GM23248 (cell line): ENCODE data around the gene LTN1. TPM values are rescaled to one million over a fixed set of nuclear protein-coding genes. Genes with fewer than 3 reads are reported as not detected.

ENCODE experiments used
- DNase-seq: peaks from one replicate; pipeline ENCODE4 v3.0.0-alpha.2; 2015
- H2AFZ ChIP-seq: fragments of 200-600 bp; sonication (generic); 2 replicates; pipeline ENCODE4 v1.6.1; 2016; ENCODE audit warnings: antibody characterized with exemption
- H3F3A ChIP-seq: fragments of 200-600 bp; sonication (generic); 2 replicates; pipeline ENCODE4 v1.6.1; 2016; ENCODE audit warnings: mild to moderate bottlenecking, antibody characterized with exemption, mixed run types; ENCODE audit not compliant: insufficient read depth
- H3K27ac ChIP-seq: fragments of 200-600 bp; sonication (generic); 2 replicates; pipeline ENCODE4 v1.5.1; 2016; ENCODE audit warnings: mild to moderate bottlenecking
- H3K27me3 ChIP-seq: fragments of 200-600 bp; sonication (generic); replicated peaks from 2 replicates; pipeline ENCODE4 v1.6.1; 2016; ENCODE audit warnings: mild to moderate bottlenecking; ENCODE audit not compliant: insufficient read depth
- H3K36me3 ChIP-seq: fragments of 200-600 bp; sonication (generic); 2 replicates; pipeline ENCODE4 v1.6.1; 2016; ENCODE audit warnings: low read depth, mild to moderate bottlenecking
- H3K4me1 ChIP-seq: fragments of 200-600 bp; sonication (generic); 2 replicates; pipeline ENCODE4 v1.6.1; 2016; ENCODE audit warnings: mild to moderate bottlenecking; ENCODE audit not compliant: insufficient read depth
- H3K4me2 ChIP-seq: fragments of 200-600 bp; sonication (generic); one replicate; pipeline ENCODE4 v1.6.1; 2016; ENCODE audit warnings: mild to moderate bottlenecking; ENCODE audit not compliant: unreplicated experiment
- H3K4me3 ChIP-seq: fragments of 200-600 bp; sonication (generic); 2 replicates; pipeline ENCODE4 v1.5.1; 2016; ENCODE audit warnings: mild to moderate bottlenecking
- H3K79me2 ChIP-seq: fragments of 200-600 bp; sonication (generic); 2 replicates; pipeline ENCODE4 v1.6.1; 2016; ENCODE audit warnings: mild to moderate bottlenecking; ENCODE audit not compliant: insufficient read depth
- H3K9ac ChIP-seq: fragments of 200-600 bp; sonication (generic); 2 replicates; pipeline ENCODE4 v1.6.1; 2016; ENCODE audit warnings: mild to moderate bottlenecking
- H3K9me2 ChIP-seq: fragments of 200-600 bp; sonication (generic); 2 replicates; pipeline ENCODE4 v1.6.1; 2016; ENCODE audit warnings: mixed run types, mild to moderate bottlenecking, moderate library complexity; ENCODE audit not compliant: insufficient read depth
- H3K9me3 ChIP-seq: fragments of 200-600 bp; sonication (generic); one replicate; pipeline ENCODE4 v1.6.1; 2017; ENCODE audit warnings: low read depth
- H4K20me1 ChIP-seq: fragments of 200-600 bp; sonication (generic); 2 replicates; pipeline ENCODE4 v1.6.0; 2016; ENCODE audit not compliant: insufficient read depth
- EZH2 ChIP-seq: fragments of 200-600 bp; sonication (generic); IDR thresholded peaks from 2 replicates; pipeline ENCODE4 v1.6.1; 2018; ENCODE audit warnings: antibody characterized with exemption, mild to moderate bottlenecking; ENCODE audit not compliant: insufficient read depth, poor library complexity, severe bottlenecking
- EZH2phosphoT487 ChIP-seq: fragments of 200-600 bp; sonication (generic); IDR thresholded peaks from 2 replicates; pipeline ENCODE4 v1.6.1; 2018; ENCODE audit warnings: antibody characterized with exemption, moderate library complexity, mild to moderate bottlenecking, low read depth; ENCODE audit not compliant: insufficient read depth
- WGBS, 2 experiments: methylation state at CpG; one replicate each; pipeline ENCODE4 v1.1.6; 2015 to 2017; ENCODE audit warnings: low lambda C conversion rate in 2 of 2, low coverage in 1 of 2; ENCODE audit errors: missing lambda C conversion rate in 2 of 2; 5-methylcytosine and 5-hydroxymethylcytosine counted together
- in situ Hi-C: fragments of 300-500 bp; cut with MboI; formaldehyde crosslinking; loops from 2 replicates; pipeline ENCODE4 v1.15.0; 2020
- polyA plus RNA-seq: library from polyadenylated mRNA; unstranded; fragments of >200 nt; fragmentation: Nextera tagmentation; extraction: Ambion mirVana; gene quantifications from 2 replicates; pipeline ENCODE4 v1.2.1, GENCODE V29; 2016
- total RNA-seq: library from RNA; depleted of rRNA; stranded (reverse); fragments of >200 nt; shearing (Covaris generic); gene quantifications from 2 replicates; pipeline ENCODE4 v1.2.3, GENCODE V29; 2014

Gene LTN1
- total and polyA plus RNA-seq, 2 experiments from 2014 or later: 16.8 to 26.0 TPM

DNA sequence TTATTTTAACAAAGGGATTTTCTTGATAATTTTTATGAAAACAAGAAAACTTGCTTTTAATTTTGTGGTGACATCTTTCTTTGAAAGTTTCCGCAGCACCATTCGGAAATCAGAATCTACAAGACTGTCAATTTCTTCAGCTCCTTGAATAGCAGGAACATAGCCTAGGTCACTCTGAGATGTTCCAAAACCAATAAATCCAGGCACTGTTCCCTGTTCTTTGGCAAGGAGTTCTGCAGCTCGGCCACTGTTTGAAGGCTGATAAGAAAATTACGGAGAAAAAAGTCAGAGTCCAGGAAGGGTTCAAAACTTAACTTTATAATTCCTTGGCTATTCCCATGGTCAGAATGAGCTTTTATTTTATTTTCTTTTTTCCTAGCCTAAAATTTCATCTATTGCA is 6.0 kb downstream of the LTN1 start:
- TF ChIP-seq EZH2phosphoT487: no peak
- TF ChIP-seq EZH2: no peak
- DNase-seq: no peak
- Histone ChIP-seq H3K36me3 (peaks cover 31% of the 10 kb centered on the region), H3F3A (no peaks in the 10 kb centered on the region; the same call in 1 of the 2 replicates), H3K79me2 (peaks cover 68% of the 10 kb centered on the region), H3K9ac (no peak overlapping the region), H3K27ac (no peak overlapping the region), H3K27me3 (no peaks in the 10 kb centered on the region), H4K20me1 (no peaks in the 10 kb centered on the region), H3K9me2 (no peaks in the 10 kb centered on the region), H2AFZ (no peak overlapping the region), H3K4me2 (no peak overlapping the region), H3K9me3 (no peaks in the 10 kb centered on the region), H3K4me1 (peaks cover 21% of the 10 kb centered on the region), H3K4me3 (no peak overlapping the region)
- in situ Hi-C loops: no loop called here
- WGBS, 2 experiments: 94 to 98% methylated on average over 4 of the region's 4 CpGs

DNA sequence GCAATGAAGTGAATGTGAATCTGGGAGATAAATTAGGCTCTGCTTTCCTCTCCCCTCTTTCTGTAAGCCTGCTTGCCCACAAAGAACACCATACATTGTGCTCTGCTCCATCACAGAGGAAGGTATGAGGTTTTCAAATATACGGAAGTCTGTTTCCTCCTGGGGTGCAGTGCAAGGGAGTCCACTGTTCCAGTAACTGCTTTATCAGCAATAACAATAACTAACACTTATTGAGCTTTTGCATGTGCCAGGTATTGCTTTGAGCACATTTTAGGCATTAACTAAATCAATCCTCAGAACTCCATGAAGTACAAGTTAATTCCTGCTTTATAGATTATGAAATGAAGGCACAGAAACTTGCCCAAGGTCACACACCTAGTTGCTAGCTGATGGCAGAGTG is 10.0 kb downstream of the LTN1 start:
- no peak for TF ChIP-seq EZH2phosphoT487
- TF ChIP-seq EZH2: no peak
- peaks cover 44% of the 10 kb centered on the region for H3K36me3 ChIP-seq
- 92 to 94% methylated on average over 1 of the region's 1 CpG for WGBS, 2 experiments

DNA sequence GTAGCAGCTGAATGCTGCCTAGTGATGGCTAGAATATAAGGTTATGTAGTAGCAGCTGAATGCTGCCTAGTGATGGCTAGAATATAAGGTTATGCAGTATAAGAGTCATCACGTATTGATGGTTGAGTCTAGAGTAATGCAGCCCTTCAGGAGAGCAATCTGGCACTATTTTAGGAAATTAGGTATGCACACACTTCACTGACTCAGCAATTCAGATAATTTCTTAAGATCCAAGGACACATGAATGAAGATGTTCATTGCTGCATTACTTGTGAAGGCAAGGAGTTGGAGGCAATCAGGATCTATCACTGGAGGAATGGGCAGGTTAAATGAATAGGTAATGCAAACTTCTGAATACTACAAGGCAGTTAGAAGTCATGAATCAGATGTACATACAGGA is 13.6 kb downstream of the LTN1 start:
- Histone ChIP-seq H3K4me1 (peaks cover 16% of the 10 kb centered on the region), H3K79me2 (peaks cover 14% of the 10 kb centered on the region), H3K9me3 (no peaks in the 10 kb centered on the region), H3K27ac (no peak overlapping the region), H3K4me3 (no peak overlapping the region), H2AFZ (no peak overlapping the region), H4K20me1 (no peaks in the 10 kb centered on the region), H3F3A (peaks cover 11% of the 10 kb centered on the region; the same call in 1 of the 2 replicates), H3K36me3 (peaks cover 46% of the 10 kb centered on the region), H3K9me2 (no peaks in the 10 kb centered on the region), H3K27me3 (no peaks in the 10 kb centered on the region), H3K4me2 (no peak overlapping the region), H3K9ac (no peak overlapping the region)
- DNase-seq: no peak
- 91 to 100% methylated on average over 1 of the region's 1 CpG for WGBS, 2 experiments
- in situ Hi-C loops: no loop called here
- no peak for TF ChIP-seq EZH2phosphoT487
- no peak for TF ChIP-seq EZH2

More for the DNA sequence above, 10.0 kb downstream of the LTN1 start:
- Histone ChIP-seq H3K9me2 (no peaks in the 10 kb centered on the region), H3K79me2 (peaks cover 28% of the 10 kb centered on the region), H3F3A (no peaks in the 10 kb centered on the region), H3K4me3 (no peak overlapping the region), H3K27ac (no peak overlapping the region), H3K27me3 (no peaks in the 10 kb centered on the region), H3K4me1 (no peaks in the 10 kb centered on the region), H3K9ac (no peak overlapping the region), H3K4me2 (no peak overlapping the region), H3K9me3 (no peaks in the 10 kb centered on the region), H2AFZ (no peak overlapping the region), H4K20me1 (no peaks in the 10 kb centered on the region)
- DNase-seq: no peak
- in situ Hi-C loops: no loop called here

DNA sequence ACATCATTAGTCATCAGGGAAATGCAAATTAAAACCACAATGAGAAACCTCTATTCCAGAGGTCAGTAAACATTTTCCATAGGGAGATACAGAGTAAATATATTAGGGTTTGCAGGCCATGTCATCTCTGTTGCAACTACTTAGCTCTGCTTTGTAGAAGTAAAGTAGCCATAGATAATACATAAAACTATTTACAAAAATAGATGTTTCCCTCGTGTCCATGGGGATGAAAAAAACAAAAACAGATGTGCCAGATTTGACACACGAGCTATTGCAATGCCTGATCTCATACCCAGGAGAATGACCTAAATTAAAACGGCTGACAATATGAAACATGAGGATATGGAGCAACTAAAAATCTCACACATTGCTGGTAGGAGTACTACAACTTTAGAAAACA is 17.3 kb downstream of the LTN1 start:
- TF ChIP-seq EZH2phosphoT487 (no peak), EZH2 (no peak)
- Histone ChIP-seq H3K9me2 (no peaks in the 10 kb centered on the region), H3K27me3 (no peaks in the 10 kb centered on the region), H3K9me3 (no peaks in the 10 kb centered on the region), H3K4me2 (peak overlapping the region; percentile 21), H3F3A (peaks cover 11% of the 10 kb centered on the region; the same call in 1 of the 2 replicates), H3K4me1 (peaks cover 26% of the 10 kb centered on the region), H3K4me3 (no peak overlapping the region), H2AFZ (no peak overlapping the region), H3K79me2 (peaks cover 27% of the 10 kb centered on the region), H3K27ac (peak overlapping the region; percentile 78), H3K9ac (peak overlapping the region; percentile 58), H4K20me1 (no peaks in the 10 kb centered on the region), H3K36me3 (peaks cover 29% of the 10 kb centered on the region; the same call in 1 of the 2 replicates)
- DNase-seq: peak; percentile 77
- whole genome bisulfite sequencing, 2 experiments: 2% methylated on average over 3 of the region's 3 CpGs
- in situ Hi-C loops: no loop called here
